ENCODE measurements around the gene AREL1. TPM values are rescaled to one million over a fixed set of nuclear protein-coding genes. Genes with fewer than 3 reads are reported as not detected.

AREL1 gene
- total RNA-seq, 1 experiment from 2014 or later = 34.2 TPM

DNA sequence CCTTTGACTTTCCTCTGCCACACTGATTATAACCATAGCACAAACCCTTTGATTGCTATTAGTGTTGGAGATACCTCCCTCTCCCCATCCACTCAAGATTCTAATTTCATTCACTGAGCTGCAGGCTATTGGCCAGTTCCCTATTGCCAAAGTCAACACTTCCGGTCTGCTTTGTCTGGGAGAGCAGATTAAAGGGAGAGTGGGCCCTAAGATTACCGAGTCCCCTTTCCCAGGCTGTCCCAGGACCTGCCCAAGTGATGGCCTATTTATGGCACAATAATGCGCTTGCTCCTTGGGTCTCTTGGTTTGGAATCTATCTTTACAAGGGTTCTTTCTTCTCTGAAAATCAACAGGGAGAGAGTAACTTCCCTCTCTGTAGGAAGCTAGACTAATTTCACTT is 57.9 kb downstream of the AREL1 start:
- Histone ChIP-seq H2AK5ac (ENCODE audit: insufficient read length, low read length) (no peak overlapping the region), H2AFZ (ENCODE audit: low read length) (no peak overlapping the region), H3K9me3 (ENCODE audit: control insufficient read depth, low read depth, low read length) (no peaks in the 10 kb centered on the region), H3K4ac (ENCODE audit: low read depth, low read length) (no peak overlapping the region), H3K4me1 (ENCODE audit: insufficient read depth, low read length) (no peaks in the 10 kb centered on the region), H3K14ac (ENCODE audit: insufficient read depth, low read length) (no peak overlapping the region), H2BK12ac (ENCODE audit: insufficient read length, low read depth, low read length) (no peak overlapping the region), H3K18ac (ENCODE audit: insufficient read length, low read depth, low read length) (no peak overlapping the region), H3K56ac (ENCODE audit: insufficient read length, low read depth, low read length) (no peak overlapping the region), H3K79me1 (ENCODE audit: insufficient read depth, low read depth, low read length, poor library complexity, severe bottlenecking) (no peaks in the 10 kb centered on the region), H4K5ac (ENCODE audit: insufficient read length, low read depth, low read length) (no peak overlapping the region), H2BK15ac (ENCODE audit: low read depth, low read length) (no peak overlapping the region), H4K20me1 (ENCODE audit: control insufficient read depth, insufficient read depth, insufficient read length) (no peaks in the 10 kb centered on the region), H3K23ac (ENCODE audit: insufficient read length, low read depth, low read length) (no peak overlapping the region), H3K27me3 (ENCODE audit: insufficient read depth, low read length) (no peaks in the 10 kb centered on the region), H2BK120ac (ENCODE audit: low read depth, low read length, poor library complexity, severe bottlenecking) (no peak overlapping the region), H4K91ac (ENCODE audit: insufficient read length, low read depth, low read length) (no peak overlapping the region), H2BK5ac (ENCODE audit: insufficient read length, low read length) (no peak overlapping the region), H4K8ac (replicated peaks; ENCODE audit: insufficient read length, low read depth, low read length) (no peak overlapping the region), H3K9ac (ENCODE audit: extremely low read depth, insufficient read length, low read length) (no peak overlapping the region), H3K79me2 (ENCODE audit: insufficient read depth, low read length) (no peaks in the 10 kb centered on the region), H2BK20ac (ENCODE audit: low read depth, low read length, poor library complexity, severe bottlenecking) (no peak overlapping the region), H3K27ac (ENCODE audit: insufficient read length, low read depth, low read length) (no peak overlapping the region), H3T11ph (ENCODE audit: low read length) (no peak overlapping the region), H3K4me2 (ENCODE audit: insufficient read depth, insufficient read length, low read length) (no peak overlapping the region), H3K23me2 (ENCODE audit: insufficient read length, low read depth, low read length, poor library complexity, severe bottlenecking) (no peaks in the 10 kb centered on the region)
- Mint-ChIP-seq H3K27me3 (ENCODE audit: low read depth) (no peaks in the 10 kb centered on the region), H3K4me3 (no peak overlapping the region), H3K36me3 (ENCODE audit: insufficient read depth in 1 of 3, low read depth in 3 of 3) (peaks cover 0 to 11% (median 0%) of the 10 kb centered on the region in 3 experiments; a peak in 2 of 7 replicates), H3K9me3 (no peaks in the 10 kb centered on the region), H3K4me1 (no peaks in the 10 kb centered on the region), H3K27ac (no peak overlapping the region)
- no CpG with 5 or more reads among the region's 3 CpGs for WGBS (ENCODE audit: extremely low coverage, insufficient read length, low lambda C conversion rate)
- TF ChIP-seq, protein P1, sequence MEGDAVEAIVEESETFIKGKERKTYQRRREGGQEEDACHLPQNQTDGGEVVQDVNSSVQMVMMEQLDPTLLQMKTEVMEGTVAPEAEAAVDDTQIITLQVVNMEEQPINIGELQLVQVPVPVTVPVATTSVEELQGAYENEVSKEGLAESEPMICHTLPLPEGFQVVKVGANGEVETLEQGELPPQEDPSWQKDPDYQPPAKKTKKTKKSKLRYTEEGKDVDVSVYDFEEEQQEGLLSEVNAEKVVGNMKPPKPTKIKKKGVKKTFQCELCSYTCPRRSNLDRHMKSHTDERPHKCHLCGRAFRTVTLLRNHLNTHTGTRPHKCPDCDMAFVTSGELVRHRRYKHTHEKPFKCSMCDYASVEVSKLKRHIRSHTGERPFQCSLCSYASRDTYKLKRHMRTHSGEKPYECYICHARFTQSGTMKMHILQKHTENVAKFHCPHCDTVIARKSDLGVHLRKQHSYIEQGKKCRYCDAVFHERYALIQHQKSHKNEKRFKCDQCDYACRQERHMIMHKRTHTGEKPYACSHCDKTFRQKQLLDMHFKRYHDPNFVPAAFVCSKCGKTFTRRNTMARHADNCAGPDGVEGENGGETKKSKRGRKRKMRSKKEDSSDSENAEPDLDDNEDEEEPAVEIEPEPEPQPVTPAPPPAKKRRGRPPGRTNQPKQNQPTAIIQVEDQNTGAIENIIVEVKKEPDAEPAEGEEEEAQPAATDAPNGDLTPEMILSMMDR (conservative IDR thresholded peaks at IDR 0.05) = no peak
- DNase-seq = no peak
